Measurements from ENCODE around the gene FBXW10B. TPM values are rescaled to one million over a fixed set of nuclear protein-coding genes. Genes with fewer than 3 reads are reported as not detected.
"Not testable (repeated sequence)": the region's sequence is repeated elsewhere in the genome, so short reads cannot be mapped to it uniquely, and the experiment has no call there.

FBXW10B gene
- total and polyA plus RNA-seq, 2 donors (not counting 1 experiment from before 2014, with no cell fraction given), result 0.10 to 0.76 TPM

GRCh38 chr17:15645099-15645941 lies 25.8 kb upstream of the FBXW10B start:
- H3K9ac ChIP-seq (ENCODE audit: low read length); CTCF ChIA-PET; H3K27ac Mint-ChIP-seq; H2AFZ ChIP-seq (ENCODE audit: insufficient read depth, low read depth, low read length, poor library complexity, severe bottlenecking); H3K27me3 ChIP-seq (replicated peaks in 1 of 4; ENCODE audit: control extremely low read depth in 1 of 4, control insufficient read depth in 3 of 4, insufficient read depth in 4 of 4, low read length in 3 of 4); H4K20me1 ChIP-seq (ENCODE audit: control insufficient read depth, insufficient read depth, low read length, poor library complexity, severe bottlenecking); H3K27ac ChIP-seq (ENCODE audit: low read length in 2 of 2); H3K27me3 Mint-ChIP-seq; ATAC-seq (ENCODE audit: low read depth); H3K4me2 ChIP-seq (replicated peaks; ENCODE audit: low read depth, low read length, poor library complexity, severe bottlenecking); DNase-seq; H3K4me1 ChIP-seq (ENCODE audit: control insufficient read depth in 2 of 2, insufficient read depth in 2 of 2, low read length in 2 of 2); H3K4me3 ChIP-seq (ENCODE audit: control extremely low read depth in 1 of 5, extremely low read depth in 1 of 5, insufficient read depth in 1 of 5, low read depth in 2 of 5, low read length in 4 of 5); intact Hi-C loops (cut with micrococcal nuclease); H3K4me3 Mint-ChIP-seq; H3K79me2 ChIP-seq (ENCODE audit: control insufficient read depth, insufficient read depth, low read length); H3K4me1 Mint-ChIP-seq; POLR2A ChIA-PET; H3K36me3 ChIP-seq (replicated peaks in 1 of 2; ENCODE audit: control extremely low read depth in 1 of 2, control insufficient read depth in 1 of 2, extremely low read depth in 1 of 2, insufficient read depth in 2 of 2, low read length in 1 of 2); H3K9me3 ChIP-seq (ENCODE audit: control extremely low read depth in 1 of 3, control insufficient read depth in 2 of 3, insufficient read depth in 1 of 3, low read length in 2 of 3); H3K9me3 Mint-ChIP-seq (ENCODE audit: insufficient read depth): not testable (repeated sequence)
- 95% methylated on average over 4 of the region's 10 CpGs for WGBS (ENCODE audit: insufficient coverage)

- H2AFZ ChIP-seq (ENCODE audit: insufficient read depth, low read depth, low read length, poor library complexity, severe bottlenecking); H3K9me3 ChIP-seq (ENCODE audit: control extremely low read depth in 1 of 3, control insufficient read depth in 2 of 3, insufficient read depth in 1 of 3, low read length in 2 of 3); H3K79me2 ChIP-seq (ENCODE audit: control insufficient read depth, insufficient read depth, low read length); H3K9me3 Mint-ChIP-seq (ENCODE audit: insufficient read depth); ATAC-seq (ENCODE audit: low read depth); POLR2A ChIA-PET; H4K20me1 ChIP-seq (ENCODE audit: control insufficient read depth, insufficient read depth, low read length, poor library complexity, severe bottlenecking); H3K27me3 ChIP-seq (replicated peaks in 1 of 4; ENCODE audit: control extremely low read depth in 1 of 4, control insufficient read depth in 3 of 4, insufficient read depth in 4 of 4, low read length in 3 of 4); H3K9ac ChIP-seq (ENCODE audit: low read length); H3K27ac ChIP-seq (ENCODE audit: low read length in 2 of 2); intact Hi-C loops (cut with micrococcal nuclease); H3K27ac Mint-ChIP-seq; H3K4me2 ChIP-seq (replicated peaks; ENCODE audit: low read depth, low read length, poor library complexity, severe bottlenecking); CTCF ChIA-PET; DNase-seq; H3K4me1 ChIP-seq (ENCODE audit: control insufficient read depth in 2 of 2, insufficient read depth in 2 of 2, low read length in 2 of 2); H3K4me3 ChIP-seq (ENCODE audit: control extremely low read depth in 1 of 5, extremely low read depth in 1 of 5, insufficient read depth in 1 of 5, low read depth in 2 of 5, low read length in 4 of 5); H3K27me3 Mint-ChIP-seq; H3K36me3 ChIP-seq (replicated peaks in 1 of 2; ENCODE audit: control extremely low read depth in 1 of 2, control insufficient read depth in 1 of 2, extremely low read depth in 1 of 2, insufficient read depth in 2 of 2, low read length in 1 of 2); H3K4me1 Mint-ChIP-seq; H3K4me3 Mint-ChIP-seq: not testable (repeated sequence)
- no CpG with 5 or more reads among the region's 12 CpGs for WGBS (ENCODE audit: insufficient coverage)
Measured at GRCh38 chr17:15642505-15643251, 23.2 kb upstream of the FBXW10B start.

- H3K79me2 ChIP-seq (ENCODE audit: control insufficient read depth, insufficient read depth, low read length); H4K20me1 ChIP-seq (ENCODE audit: control insufficient read depth, insufficient read depth, low read length, poor library complexity, severe bottlenecking); DNase-seq; H3K4me2 ChIP-seq (replicated peaks; ENCODE audit: low read depth, low read length, poor library complexity, severe bottlenecking); H3K4me3 Mint-ChIP-seq; intact Hi-C loops (cut with micrococcal nuclease); H3K9me3 Mint-ChIP-seq (ENCODE audit: insufficient read depth); H3K4me1 Mint-ChIP-seq; H3K9ac ChIP-seq (ENCODE audit: low read length); H3K4me3 ChIP-seq (ENCODE audit: control extremely low read depth in 1 of 5, extremely low read depth in 1 of 5, insufficient read depth in 1 of 5, low read depth in 2 of 5, low read length in 4 of 5); ATAC-seq (ENCODE audit: low read depth); CTCF ChIA-PET; H3K27me3 ChIP-seq (replicated peaks in 1 of 4; ENCODE audit: control extremely low read depth in 1 of 4, control insufficient read depth in 3 of 4, insufficient read depth in 4 of 4, low read length in 3 of 4); H2AFZ ChIP-seq (ENCODE audit: insufficient read depth, low read depth, low read length, poor library complexity, severe bottlenecking); POLR2A ChIA-PET; H3K27ac Mint-ChIP-seq; H3K27me3 Mint-ChIP-seq; H3K36me3 ChIP-seq (replicated peaks in 1 of 2; ENCODE audit: control extremely low read depth in 1 of 2, control insufficient read depth in 1 of 2, extremely low read depth in 1 of 2, insufficient read depth in 2 of 2, low read length in 1 of 2); H3K9me3 ChIP-seq (ENCODE audit: control extremely low read depth in 1 of 3, control insufficient read depth in 2 of 3, insufficient read depth in 1 of 3, low read length in 2 of 3); H3K27ac ChIP-seq (ENCODE audit: low read length in 2 of 2); H3K4me1 ChIP-seq (ENCODE audit: control insufficient read depth in 2 of 2, insufficient read depth in 2 of 2, low read length in 2 of 2): not testable (repeated sequence)
- no CpG with 5 or more reads among the region's 4 CpGs for WGBS (ENCODE audit: insufficient coverage)
Measured at GRCh38 chr17:15642014-15642413, 22.5 kb upstream of the FBXW10B start.
